Measurements from ENCODE around the gene PCK2. TPM values are rescaled to one million over a fixed set of nuclear protein-coding genes. Genes with fewer than 3 reads are reported as not detected.
"Not testable (repeated sequence)": the region's sequence is repeated elsewhere in the genome, so short reads cannot be mapped to it uniquely, and the experiment has no call there.

Gene PCK2
- total RNA-seq: 39.1 TPM
- long read RNA-seq, transcript PCK2-203 (10 exons, 2,505 nt): minor isoform, 5 of 175 reads
- long read RNA-seq, transcript PCK2-201 (10 exons, 2,357 nt): major isoform, 85 of 175 reads
- long read RNA-seq, transcript PCK2-202 (7 exons, 1,830 nt): minor isoform, 8 of 175 reads
- long read RNA-seq, partial matches to known transcripts: 25 of 175 reads
- long read RNA-seq, other reads (novel, unspliced or antisense): 49 of 175 reads

DNA sequence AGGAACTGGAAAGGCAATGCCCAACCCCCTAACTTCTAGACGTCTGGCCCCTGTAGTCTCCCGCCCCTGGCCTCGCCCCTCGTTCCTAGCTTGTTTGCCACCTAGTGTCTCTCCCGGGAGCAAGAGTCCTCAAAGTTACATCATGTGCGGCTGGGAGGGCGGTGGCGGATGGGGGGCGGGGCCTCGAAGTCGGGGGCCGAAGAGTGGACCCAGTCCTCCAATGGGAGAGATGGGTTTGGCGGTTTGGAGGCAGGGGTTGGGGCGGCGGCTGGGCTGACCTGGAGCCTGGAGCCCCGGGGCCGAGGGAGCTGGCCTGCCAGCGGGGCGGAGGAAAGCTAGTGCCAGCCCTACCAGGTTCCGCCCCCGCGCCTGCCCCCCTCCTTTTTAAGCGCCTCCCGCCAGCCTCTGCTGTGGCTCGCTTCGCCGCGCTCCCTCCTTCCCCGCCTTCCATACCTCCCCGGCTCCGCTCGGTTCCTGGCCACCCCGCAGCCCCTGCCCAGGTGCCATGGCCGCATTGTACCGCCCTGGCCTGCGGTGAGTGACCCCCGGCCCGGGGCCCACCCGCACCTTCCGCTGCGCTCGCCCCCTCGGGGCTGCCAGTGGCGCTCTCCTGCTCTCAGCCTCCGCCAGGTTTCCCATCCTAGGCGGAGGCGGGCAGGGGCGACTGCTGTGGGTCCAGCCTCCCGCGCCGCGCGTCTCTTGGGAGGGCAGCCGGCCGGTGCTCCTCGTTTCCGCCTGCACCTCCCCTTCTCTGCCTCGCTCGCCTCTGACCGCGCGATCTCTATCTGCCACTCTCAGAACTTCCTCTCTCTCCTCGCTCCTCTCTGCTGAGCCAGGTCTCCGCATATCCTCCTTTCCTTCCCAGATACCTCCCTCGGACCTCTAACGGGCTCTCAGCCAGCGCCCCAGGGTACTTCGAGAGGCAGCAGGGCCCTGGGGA lies at the start of gene PCK2:
Gene PCK2, plus strand, starts transcription at position 411 of the 940 bp plus-strand sequence. Its CDS starts 95 bp downstream, at position 506.
- peak; percentile 97 for DNase-seq (ENCODE audit: low spot score)

DNA sequence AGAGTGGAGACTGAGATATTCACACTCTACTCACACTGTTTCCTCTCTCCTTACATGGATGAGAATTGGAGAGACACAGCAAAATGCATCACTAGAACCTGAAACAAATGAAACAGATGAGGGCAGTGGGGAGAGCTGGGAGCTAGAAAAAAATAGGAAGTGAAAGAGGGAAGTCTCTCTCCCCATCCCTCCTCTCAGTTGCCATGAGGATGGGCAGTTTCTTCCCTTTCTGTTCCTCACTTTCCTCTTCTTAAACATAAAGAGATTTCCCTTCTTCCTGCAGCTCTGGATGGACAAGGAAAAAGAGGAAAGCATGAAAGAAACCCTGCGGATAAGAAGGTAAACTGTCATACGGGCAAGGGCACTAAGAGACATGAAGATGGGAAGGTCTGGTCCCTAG lies 45.1 kb upstream of the PCK2 start:
- not testable (repeated sequence) for DNase-seq (ENCODE audit: low spot score)

- DNase-seq (ENCODE audit: low spot score): peak; percentile 33
Observed at GRCh38 chr14:24050753-24051152, 43.4 kb upstream of the PCK2 start.

DNA sequence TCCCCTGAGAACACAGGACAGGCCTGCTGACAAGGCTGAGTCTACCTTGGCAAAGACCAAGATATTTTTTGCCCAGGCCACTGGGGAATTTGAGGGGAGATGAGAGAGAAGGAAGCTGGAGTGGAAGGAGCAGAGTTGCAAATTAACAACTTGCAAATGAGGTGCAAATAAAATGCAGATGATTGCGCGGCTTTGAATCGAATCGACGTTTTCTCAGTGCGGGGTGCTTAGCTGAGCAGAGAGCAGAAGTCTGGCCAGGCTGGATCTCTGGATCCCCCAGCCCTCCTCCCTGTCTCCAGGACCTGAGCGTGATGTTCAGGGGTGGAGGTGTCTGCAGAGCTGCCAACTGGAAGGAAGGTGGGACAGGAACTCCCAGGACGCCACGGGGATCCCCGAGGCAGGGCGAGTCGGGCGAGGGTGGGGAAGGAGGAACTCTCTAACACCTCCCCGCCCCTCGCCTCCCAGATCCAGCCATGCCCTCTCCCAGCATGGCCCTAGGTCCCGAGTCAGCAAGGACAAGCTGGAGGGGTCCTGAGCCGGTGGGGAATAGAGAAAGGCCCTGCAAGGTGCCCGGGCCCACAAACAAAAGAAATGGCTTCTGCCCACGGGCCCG lies 42.8 kb upstream of the PCK2 start:
- peak; percentile 86 for DNase-seq (ENCODE audit: low spot score)

GRCh38 chr14:24051789-24052655 lies 42.1 kb upstream of the PCK2 start, which contains the start of gene CARMIL3:
TSS of gene CARMIL3 (plus strand) at chr14:24052009. CDS start at chr14:24052154, 145 bp downstream.
- DNase-seq (ENCODE audit: low spot score): peak; percentile 91

DNA sequence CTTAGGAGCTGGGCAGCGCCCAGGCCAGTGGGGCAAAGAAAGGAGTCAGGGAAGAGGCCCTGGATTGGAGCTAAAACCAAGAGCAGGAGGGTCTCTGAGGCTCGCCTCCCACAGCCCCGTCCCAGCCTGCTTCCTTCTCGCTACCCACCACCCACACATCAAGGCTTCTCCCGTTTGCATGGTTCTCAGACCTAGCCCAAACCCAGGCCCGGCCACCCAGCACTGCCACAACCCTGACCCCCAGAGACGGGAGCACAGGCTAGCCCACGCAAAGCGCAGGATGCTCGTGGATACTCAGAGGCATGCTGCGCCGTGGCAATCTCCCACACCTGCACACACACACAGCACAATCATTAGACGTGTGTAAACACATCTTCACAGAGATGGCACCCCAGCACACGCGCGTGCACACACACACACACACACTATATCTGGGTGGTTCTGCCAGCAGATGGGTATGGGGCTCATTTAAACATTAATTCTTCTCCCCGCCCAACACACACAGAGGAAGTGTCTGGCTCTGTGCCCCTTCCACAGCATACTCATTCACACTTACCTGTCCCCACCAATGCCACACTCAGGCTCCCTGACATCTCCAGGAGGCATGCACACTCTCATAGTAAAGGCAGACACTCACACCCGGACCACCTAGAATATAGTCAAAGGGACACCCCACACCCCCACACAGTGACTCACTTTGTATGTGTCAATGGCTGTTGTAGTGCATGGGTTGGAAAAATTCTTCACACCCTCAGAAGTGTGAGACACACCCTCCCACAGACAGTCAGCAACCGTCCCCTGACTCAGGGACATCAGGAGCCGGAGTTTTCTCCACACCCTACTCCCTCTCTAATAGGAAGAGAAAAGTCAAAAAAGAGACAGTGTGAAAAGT lies 41.2 kb upstream of the PCK2 start:
- peak; percentile 37 for DNase-seq (ENCODE audit: low spot score)

GRCh38 chr14:24053548-24054323 lies 40.4 kb upstream of the PCK2 start:
- peak; percentile 77 for DNase-seq (ENCODE audit: low spot score)

- DNase-seq (ENCODE audit: low spot score): peak; percentile 62
Observed at GRCh38 chr14:24054324-24054641, 39.8 kb upstream of the PCK2 start.

GRCh38 chr14:24054646-24055045 lies 39.5 kb upstream of the PCK2 start:
- peak; percentile 86 for DNase-seq (ENCODE audit: low spot score)

DNA sequence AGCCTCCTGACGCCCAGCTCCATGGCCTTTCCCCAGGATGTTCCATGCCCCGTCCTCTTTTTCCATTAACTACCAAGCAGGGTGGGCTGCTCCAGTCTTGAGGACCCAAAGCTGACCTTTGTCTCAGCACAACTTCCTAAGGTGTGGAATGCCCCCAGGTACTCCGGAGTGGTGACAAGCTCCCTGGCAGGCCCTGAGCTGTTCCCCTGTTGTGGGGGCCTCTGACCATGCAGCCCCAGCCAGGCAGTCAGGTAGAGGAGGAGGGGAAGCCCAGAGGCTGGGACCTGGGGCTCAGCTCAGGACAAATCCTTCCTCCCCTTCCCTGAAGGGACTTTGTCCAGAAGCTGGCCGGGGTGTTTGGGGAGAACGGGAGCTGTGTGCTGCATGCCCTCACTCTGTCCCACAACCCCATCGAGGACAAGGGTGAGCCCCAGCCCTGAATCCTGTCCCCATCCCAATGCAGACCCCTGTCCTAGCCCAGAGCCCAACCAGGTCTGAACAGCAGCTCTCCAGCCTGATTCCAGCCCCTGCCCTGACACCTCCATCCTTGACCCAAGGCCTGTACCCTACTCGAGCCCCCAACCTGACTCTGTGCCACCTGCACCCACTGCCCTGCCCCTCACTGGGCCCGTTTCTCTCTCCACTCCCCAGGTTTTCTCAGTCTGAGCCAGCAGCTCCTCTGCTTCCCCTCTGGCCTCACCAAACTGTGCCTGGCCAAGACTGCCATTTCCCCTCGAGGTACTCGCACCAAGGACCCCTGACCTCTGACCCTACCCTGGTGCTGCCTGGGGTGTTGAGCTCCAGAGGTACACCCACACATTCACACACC lies 37.9 kb upstream of the PCK2 start:
- no peak for DNase-seq (ENCODE audit: low spot score)

DNA sequence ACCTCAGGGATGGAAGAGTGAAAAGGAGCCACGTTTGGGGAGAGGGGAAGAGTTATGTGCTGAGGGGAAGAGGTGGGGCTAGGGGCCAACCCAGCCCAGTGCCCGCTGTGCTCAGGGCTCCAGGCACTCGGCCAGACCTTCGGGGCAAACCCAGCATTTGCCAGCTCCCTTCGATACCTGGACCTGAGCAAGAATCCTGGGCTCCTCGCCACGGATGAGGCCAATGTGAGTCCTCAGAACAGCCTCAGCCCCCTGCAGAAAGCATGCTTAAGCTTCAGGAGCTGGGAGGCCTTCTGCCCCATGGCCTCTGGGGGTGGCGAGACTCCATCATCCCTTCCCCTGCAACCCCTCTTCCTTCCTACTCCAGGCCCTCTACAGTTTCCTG lies 37.3 kb upstream of the PCK2 start:
- DNase-seq (ENCODE audit: low spot score): no peak

DNA sequence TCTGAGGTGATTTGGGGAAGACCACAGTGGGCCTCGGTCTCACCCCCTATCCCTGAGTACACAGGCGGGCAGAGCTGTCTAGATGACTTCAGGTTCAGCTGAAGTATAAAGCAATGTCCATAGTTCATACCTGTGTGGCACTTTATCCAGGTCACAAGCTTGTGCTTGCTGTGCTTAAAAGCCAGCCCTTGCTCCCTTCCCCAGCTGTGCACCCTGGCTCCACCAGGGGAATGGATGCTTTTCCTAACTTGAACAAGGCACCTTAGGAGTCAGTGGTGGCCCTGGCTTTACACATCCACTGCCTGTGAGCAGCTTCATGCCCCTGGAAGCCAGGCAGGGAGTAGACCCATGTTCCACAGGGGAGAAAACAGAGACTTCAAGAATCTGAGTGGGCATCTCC lies 36.8 kb upstream of the PCK2 start:
- no peak for DNase-seq (ENCODE audit: low spot score)

- DNase-seq (ENCODE audit: low spot score): no peak
Observed at GRCh38 chr14:24057867-24058259, 36.2 kb upstream of the PCK2 start.

DNA sequence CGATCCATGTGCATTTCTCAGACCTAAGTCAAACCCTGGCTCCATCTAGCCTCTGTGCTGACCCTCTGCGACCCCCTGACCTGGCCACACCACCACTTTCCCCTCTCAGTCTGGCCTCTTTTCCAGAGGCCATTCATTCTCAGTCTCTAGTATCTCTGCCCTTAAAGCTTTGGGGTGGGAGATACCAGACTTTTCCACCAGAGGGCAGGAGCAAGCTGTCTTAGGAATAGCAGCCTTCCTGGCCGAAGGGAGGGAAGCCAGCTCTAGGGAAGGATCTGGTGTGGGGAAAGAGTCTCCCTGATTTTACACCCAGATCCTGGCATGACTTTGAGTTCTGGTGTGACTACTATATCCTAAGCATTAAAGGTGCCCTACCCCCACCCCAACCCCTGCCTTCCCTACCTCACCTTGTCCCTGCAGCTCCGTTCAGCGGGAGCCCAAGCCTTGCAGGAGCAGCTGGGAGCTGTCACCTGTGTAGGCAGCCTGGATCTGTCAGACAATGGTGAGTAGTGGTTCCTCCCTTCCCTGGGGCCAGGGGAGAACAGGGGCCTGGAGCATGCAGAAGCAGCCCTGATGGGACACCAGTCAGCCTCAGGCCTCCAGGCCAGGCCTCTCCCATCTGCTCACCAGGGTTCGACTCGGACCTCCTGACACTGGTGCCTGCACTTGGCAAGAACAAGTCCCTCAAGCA lies 35.7 kb upstream of the PCK2 start:
- DNase-seq (ENCODE audit: low spot score): no peak

GRCh38 chr14:24058951-24059475 lies 35.1 kb upstream of the PCK2 start:
- DNase-seq (ENCODE audit: low spot score): no peak

- DNase-seq (ENCODE audit: low spot score): no peak
Observed at GRCh38 chr14:24059841-24060388, 34.2 kb upstream of the PCK2 start.

GRCh38 chr14:24060443-24060842 lies 33.7 kb upstream of the PCK2 start:
- no peak for DNase-seq (ENCODE audit: low spot score)
